ENCODE data around the gene MORN5.

DNA sequence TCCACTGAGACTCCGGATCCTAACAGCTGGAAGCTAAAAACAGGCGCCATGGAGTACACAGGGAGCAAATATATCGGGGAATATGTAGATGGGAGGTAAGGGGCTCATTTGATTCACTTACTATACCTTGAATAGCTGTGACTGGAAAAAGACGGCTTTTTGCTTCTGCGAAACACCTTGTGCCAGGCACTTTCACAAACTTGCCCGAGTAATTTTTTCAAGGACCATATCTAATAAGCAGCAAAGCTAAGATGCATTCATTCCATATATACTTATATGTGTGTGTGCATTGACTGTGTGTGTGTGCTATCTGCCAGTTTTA is 178 bp downstream of the MORN5 start:
- TF ChIP-seq, protein P1, sequence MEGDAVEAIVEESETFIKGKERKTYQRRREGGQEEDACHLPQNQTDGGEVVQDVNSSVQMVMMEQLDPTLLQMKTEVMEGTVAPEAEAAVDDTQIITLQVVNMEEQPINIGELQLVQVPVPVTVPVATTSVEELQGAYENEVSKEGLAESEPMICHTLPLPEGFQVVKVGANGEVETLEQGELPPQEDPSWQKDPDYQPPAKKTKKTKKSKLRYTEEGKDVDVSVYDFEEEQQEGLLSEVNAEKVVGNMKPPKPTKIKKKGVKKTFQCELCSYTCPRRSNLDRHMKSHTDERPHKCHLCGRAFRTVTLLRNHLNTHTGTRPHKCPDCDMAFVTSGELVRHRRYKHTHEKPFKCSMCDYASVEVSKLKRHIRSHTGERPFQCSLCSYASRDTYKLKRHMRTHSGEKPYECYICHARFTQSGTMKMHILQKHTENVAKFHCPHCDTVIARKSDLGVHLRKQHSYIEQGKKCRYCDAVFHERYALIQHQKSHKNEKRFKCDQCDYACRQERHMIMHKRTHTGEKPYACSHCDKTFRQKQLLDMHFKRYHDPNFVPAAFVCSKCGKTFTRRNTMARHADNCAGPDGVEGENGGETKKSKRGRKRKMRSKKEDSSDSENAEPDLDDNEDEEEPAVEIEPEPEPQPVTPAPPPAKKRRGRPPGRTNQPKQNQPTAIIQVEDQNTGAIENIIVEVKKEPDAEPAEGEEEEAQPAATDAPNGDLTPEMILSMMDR (conservative IDR thresholded peaks at IDR 0.05 in 1 of 2, IDR thresholded peaks at IDR 0.05 in 1 of 2; ENCODE audit: low read depth in 1 of 2, low read length in 2 of 2) = no peak
- no peak for TF ChIP-seq EZH2 (IDR thresholded peaks at IDR 0.05; ENCODE audit: low read length, missing control alignments)

All from fibroblast of lung (primary cell).